HG02884 (cell line): ENCODE data around the gene CLSTN3.

Source experiments
- ATAC-seq: cut with Tn5 transposase; IDR thresholded peaks from one replicate; pipeline ENCODE4 v1.9.1; 2021; ENCODE audit warnings: mild to moderate bottlenecking, moderate library complexity; ENCODE audit not compliant: unreplicated experiment

The CLSTN3 gene

DNA sequence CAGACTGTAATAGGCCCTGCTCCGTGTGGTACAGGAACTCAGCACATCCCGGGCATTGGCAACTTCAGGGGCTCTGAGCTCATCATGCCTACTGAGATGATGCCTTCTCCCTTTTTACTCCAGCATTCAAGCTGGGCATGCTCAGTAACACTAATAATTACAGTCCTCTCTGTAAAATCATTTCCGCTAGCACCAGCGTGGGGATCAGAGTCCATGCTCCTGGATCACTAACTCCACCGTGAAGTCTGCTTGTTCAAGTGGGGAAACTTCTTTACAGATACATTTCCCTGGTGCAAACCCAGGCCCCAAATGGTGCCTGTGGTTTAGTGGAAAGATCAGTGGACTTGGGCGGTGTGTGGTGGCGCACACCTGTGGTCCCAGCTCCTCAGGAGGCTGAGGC is 16.7 kb downstream of the CLSTN3 start:
- no peak for ATAC-seq

DNA sequence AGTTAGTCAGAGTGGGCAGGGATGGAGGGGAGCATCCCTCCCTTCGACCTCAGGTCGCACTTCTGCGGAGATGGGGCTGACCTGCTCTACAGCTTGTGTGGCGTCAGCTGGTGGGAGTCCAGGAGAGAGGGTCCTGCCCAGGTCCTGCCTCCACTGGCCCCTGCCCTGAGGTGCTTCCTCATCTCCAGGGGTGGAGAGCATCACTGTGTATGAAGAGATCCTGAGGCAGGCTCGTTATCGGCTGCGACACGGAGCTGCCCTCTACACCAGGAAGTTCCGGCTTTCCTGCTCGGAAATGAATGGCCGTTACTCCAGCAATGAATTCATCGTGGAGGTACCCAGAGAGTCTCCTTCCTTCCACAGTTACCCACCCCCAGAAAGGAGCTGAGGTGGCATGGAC is 20.2 kb downstream of the CLSTN3 start:
- ATAC-seq = no peak

DNA sequence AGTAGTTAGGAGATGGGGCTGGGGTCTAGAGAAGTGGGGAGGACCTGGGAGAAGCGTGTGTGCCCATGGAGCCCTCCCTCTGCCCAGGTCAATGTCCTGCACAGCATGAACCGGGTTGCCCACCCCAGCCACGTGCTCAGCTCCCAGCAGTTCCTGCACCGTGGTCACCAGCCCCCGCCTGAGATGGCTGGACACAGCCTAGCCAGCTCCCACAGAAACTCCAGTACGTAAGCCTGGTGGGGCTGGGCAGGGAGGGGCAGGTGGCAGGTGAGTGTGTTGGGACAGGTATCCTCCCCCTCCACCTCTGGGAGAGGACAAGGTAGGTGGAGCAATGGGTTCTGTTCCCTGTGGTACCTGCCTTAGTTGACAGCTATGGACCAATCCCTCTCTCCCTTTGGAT is 20.7 kb downstream of the CLSTN3 start:
- no peak for ATAC-seq

DNA sequence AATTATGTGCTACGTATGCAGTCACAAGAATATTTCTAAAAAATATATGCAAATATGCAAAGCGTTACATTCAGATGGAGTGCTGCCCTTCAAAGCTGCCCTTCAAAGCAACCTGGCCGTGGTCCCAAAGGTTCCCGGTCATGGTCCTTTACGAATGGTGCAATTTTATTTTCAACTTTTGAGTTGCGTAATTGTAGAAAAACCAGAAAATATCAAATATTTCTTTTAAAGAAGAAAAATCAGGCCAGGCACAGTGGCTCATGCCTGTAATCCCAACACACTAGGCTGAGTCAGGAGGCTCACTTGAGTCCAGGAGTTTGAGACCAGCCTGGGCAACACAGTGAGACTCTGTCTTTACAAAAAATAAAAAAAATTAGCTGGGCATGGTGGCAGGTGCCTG is 21.4 kb downstream of the CLSTN3 start:
- ATAC-seq = no peak

DNA sequence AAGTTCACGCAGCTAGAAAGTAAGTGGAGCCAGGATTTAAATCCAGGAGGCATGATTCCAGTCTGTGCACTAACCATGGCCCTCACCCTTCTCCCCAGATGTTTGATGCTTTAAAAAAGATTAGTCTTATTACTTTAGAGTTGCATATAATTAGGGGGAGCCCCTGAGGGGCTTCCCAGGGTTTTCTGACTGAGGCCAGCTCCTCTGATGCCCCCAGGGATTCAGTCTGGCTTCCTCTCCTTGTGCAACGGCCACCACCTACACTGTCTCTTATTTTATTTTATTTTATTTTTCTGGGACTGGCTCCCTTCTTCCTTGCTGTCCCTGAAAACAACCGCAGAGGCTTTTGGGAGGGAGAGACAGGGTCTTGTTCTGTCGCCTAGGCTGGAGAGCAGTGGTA is 22.6 kb downstream of the CLSTN3 start:
- ATAC-seq = no peak

DNA sequence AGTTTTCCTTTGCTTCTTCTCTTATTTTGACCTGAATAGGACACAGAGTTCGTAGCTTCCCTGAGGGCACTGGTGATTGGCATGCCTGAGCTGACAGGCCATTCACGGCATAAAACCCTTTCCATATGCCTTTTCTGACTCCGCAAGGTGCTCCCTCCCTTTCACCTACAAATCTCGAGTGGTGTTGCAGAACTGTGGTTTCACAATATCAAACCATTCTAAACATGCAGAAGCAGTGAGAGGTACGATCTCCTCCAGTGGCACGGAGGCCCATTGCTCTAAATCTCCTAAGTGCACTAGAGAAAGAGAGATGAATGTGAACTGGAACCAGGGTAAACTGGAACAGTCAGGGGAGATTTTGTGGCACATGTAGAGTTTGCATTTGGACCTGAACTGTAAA is 23.9 kb downstream of the CLSTN3 start:
- no peak for ATAC-seq

DNA sequence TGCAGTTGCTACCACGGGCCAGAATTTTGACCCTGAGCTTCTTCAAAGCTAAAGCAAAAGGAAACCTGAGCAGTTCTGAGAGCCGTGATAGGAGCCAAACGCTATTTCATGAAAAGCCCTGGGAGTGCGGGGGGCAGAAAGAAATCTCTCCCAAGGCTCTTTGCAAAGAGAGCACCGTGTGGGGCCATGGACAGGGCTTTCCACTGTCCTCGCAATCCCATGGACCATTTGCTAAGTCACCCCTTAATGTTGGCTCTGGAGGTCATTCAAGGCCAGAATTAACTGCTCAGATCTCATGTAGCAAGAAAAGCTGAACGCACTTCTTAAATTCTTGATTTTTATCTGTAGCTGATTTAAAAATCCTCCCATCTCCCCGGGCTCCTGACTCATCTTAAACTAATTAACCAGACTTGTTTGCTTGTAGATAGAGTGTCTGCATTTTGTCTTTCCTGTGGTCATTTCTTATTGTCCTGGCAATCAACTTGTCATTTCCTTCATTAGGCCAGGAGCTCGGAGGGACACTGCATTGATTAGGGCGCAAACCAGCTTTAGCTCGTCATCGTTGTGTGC is 24.8 kb downstream of the CLSTN3 start:
- no peak for ATAC-seq

DNA sequence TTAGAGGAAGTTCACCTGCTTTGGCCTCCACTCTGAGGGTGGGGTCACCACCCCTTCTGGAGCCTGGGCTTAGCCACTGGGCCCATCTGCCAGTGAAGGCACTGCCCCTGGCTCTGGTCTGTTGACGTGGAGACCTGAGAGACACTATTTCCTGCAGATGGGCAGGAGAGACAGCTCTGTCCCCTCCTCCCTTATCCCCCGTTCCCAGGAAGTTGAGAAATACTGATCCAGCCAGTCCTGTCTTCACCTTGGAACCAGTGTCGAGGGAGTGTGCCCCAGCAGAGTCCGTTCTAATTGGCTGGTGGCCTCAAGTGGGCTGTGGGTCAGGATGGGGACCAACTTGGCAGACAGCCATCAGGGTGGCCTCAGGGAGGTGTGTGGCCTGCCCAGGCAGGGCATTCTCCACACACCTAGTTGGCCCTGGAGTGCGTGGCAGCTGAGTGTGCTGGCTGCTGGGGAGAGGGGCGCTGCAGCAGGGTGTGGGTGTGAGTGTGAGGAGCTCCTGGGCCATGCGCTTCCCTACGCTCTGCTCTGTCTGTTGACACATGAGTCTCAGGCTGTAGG is 25.4 kb downstream of the CLSTN3 start:
- no peak for ATAC-seq

DNA sequence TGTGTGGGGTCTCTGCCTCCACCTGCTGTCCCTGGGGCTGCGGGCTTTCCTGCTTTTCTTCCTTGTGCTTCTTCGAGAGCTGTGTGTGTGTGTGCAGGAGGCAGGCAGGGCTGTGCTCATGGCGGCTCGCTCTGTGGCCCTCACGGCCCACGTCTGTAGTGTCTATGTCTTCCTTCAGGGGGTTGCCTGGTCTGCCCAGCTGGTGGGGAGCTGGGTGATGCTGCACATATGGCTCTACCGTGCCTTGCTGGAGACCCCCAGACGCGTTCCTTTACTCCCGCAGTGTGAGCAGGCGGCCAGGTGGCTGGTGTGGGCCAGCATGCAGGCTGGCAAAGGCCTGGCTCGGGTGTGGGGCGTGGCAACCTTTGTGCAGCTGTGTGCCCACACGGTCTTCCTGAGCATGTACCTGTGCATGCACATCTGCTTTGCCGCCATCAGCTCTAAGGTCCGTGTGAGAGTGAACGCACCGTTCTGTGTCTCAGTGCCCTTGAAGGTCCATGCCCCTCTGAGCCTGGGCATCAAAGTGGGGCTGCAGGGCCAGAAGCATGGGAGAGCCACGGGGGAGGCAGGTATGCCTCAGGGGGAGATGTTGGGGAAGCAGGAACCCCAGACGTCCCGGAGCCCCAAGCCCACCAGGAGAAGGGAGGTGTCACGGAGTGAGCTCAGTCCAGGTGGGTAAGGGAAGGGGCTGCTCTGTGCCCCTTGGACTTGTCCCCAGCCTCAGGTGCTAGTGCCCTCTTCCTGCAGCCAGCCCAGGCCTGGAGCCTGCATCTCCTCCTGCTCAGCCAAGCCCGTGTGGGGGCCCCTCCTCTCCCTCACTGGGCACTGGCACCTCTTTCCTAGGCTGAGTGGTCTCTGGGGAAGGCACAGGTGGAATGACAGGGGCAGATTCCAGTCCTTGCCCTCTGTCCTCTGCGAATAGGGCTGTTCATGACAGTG is 26.4 kb downstream of the CLSTN3 start:
- ATAC-seq = no peak

DNA sequence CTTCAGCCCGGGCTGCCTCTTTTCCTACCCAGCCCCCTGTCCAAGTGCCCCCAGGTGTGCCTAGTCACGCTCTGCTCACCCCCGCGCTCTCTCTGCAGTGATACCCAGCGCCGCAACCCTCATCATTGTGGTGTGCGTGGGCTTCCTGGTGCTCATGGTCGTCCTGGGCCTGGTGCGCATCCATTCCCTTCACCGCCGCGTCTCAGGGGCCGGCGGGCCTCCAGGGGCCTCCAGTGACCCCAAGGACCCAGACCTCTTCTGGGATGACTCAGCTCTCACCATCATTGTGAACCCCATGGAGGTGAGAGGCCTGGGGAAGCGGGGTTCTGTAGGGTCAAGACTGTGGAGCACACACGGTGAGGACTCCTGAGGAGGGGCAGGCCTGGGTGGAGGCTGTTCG is 27.2 kb downstream of the CLSTN3 start:
- no peak for ATAC-seq

DNA sequence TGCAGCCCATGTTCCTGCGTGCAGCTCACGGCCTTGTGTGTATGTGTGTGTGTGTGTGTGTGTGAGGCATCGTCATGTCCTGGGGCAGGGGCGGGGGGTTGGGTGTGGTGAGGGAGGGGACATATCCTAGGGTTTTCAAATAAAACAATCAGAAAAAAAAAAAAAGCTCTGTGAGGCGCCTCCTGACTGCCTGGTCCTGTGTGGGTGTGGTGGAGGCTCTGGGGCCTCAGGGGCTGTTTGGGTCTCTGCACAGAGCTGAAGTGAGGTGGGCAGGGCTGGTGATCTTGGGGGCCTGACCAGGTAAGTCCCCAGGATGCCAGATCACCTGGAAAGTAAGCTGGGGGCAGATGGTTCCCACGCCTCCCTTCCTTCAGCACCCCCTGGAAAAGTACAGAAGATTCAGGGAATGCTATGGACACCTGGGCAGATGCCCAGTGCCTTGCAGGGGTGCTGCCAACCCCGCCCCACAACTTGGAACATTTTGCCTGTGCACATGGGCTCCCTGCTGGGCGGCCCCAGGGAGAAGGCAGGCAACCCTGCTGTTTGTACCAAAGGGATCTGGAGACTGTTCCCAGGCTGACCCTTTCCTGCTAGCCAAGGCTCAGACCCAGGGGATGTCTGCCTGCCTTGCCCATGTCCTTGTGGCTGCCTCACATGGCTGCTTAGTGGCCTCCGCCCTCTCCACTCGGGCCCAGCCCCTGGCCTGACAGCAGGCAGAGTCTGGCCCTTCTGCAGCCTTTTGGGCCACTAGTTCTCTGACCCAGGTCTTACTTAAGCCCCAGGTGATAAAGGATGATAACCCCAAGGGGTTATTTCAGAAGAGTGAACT is 28.8 kb downstream of the CLSTN3 start:
- no peak for ATAC-seq

DNA sequence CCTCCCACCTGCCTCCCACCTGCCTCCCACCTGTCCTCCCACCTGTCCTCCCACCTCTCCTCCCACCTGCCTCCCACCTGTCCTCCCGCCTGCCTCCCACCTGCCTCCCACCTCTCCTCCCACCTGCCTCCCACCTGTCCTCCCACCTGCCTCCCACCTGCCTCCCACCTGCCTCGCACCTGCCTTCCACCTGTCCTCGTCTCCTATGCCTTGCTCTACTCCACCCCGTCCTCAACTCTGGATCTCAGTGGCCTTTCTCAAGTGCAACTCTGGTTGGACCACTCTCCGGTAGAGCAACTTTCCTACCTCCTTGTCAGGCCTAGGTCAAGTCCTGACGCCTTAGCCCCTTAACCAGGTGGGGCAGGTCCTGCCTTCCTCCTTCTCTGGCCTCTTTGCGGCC is 30.0 kb downstream of the CLSTN3 start:
- no peak for ATAC-seq

DNA sequence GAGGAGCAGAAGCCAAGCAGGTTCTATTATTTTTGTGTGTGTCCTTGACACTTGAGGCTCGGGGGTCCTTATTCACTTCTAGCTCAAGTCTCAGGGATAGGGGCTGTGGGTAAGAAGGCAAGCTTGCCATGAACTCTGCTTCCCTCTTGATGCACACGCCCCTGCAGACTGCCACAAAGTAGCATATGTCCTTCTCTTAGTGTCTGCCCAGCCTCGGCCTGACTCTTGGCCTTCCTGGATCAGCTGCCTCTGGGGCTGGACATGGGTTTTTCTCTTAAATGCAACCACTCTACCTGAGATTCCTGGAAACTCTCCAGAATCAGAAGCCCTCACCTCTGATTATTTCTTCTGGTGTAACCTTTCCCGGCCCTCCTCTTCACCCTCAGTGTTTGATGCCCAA is 31.2 kb downstream of the CLSTN3 start:
- ATAC-seq = no peak

DNA sequence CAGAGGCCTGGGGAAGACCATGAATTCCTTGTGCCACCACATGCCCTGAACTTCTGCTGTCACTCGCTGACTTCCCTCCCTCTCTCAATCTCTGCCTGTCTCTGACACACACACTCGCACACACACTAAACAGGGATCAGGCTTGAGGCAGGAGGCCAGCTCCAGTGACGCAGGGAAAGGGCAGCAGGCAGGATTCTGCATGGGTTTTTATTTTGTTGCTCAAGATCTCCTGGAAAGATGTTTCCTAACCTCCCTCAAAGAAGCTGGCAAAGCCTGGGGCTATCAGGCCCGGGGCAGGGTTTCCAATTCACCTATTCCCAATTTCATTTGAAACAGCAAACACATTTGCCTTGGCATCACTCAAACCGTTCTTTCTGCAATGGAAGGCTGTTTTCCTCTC is 31.6 kb downstream of the CLSTN3 start:
- no peak for ATAC-seq

DNA sequence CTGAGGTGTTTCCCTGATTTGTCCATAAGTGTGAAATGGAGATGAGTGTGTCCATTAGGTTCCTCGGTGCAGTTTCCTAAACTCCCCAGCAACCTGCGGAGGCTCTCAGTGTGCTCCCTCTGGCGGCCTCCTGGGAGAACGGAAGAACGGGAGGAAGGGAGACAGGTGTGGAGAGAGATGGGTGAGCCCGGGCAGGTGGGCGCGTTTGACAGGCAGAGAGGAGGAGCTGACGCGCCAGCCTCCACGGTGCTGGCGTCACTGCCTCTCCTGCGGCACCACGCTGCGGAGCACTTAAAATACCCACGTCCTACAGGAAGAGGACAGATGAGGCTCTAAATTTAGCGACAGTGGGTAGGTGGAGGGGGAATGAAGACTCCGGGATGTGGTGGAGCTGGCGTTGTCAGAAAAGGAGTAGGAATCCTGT is 32.5 kb downstream of the CLSTN3 start:
- no peak for ATAC-seq

DNA sequence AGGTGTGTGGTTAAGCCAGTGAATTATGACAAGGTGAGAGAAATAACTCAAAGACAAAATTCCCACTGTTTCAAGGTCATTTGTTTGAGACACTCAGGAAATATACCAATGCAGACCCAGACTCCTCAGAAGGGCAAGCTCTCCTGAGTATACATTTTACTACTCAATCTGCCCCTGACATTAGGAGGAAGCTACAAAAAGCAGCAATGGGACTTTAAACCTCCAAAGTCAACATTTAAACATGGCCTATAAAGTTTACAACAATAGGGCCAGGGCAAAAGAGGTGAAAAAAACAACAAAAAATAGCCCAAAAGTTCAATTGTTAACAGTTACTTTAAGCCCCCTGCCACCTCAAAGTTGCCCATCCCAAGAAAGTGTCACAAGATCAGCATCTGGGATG is 39.8 kb downstream of the CLSTN3 start:
- ATAC-seq = no peak

DNA sequence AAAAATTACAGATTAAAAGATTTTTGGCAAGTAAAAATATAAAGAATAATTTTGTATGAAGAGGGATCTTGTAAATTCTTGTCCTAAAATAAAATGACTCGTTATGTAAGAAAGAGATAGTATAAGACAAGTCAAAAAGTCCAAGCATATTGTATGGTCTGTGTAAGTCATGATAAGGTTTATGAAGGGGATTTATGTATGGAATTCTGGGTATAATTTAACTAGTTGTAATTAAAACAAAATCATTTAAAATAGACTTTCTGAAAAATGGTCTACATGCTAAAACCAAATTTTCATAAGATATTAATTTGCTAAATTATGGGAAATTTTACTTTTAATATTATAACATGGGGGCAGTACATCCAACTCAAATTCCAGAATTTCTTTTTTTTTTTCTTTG is 41.7 kb downstream of the CLSTN3 start:
- ATAC-seq = no peak

DNA sequence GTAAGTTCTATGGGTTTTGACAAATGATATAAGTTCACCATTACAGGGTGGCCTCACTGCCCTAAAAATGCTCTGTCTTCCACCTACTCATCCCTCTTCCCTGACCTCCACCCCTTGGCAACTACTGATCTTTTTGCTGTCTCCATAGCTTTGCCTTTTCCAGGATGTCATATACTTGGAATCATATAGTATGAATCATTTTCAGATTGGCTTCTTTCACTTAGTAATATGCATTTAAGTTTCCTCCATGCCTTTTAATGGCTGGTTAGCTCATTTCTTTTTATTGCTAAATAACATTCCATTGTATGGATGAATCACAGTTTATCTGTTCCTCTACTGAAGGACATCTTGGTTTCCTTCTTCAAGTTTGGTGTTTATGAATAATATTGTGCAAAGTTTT is 45.3 kb downstream of the CLSTN3 start:
- no peak for ATAC-seq

DNA sequence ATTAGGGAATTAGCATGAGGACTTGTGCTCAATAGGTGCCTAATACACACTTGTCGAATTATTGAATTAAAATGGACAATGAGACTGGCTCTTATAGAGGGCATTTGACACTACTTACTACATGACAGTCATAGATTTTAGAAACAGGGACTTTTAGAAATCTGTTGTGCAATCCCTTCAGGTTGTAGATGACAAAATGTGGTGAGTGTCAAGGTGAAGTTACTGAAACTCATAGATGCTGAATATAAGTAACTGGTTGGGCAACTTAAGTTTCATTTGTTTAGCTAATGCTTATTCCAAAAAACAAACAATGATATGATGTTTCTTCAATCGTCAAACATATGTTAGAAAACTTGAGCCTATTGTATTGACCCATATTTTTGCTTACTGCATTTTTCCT is 46.4 kb downstream of the CLSTN3 start:
- ATAC-seq = no peak

DNA sequence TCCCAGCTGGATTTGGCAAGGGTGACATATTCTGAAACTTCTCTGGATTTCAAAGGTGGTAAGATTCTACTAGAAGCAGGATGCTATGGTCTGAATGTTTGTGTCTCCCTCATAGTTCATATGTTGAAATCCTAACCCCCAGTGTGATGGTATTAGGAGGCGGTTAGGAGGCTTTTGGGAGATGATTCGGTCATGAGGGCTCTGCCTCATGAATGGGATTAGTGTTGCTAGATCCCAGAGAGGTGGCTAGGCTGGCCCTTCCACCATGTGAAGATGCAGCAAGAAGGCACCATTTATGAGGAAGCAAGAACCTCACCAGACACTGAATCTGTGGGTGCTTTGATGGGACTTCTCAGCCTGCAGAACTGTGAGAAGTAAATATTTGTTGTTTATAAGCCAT is 48.3 kb downstream of the CLSTN3 start:
- no peak for ATAC-seq

DNA sequence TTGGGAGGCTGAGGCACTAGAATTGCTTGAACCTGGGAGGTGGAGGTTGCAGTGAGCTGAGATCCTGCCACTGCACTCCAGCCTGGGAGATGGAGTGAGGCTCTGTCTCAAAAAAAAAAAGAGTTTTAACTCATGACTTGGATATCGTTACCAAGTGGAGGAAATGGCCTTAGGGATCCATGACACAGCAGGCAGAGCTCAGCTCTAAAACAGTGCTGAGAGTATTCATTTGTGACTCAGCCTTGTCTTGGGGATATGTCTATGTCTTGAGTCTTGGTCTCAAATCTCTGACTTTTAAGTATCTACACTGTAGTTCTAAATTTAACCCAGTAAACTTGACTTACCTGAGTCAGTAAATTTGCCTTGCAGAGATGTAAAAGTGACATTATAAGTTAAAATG is 50.5 kb downstream of the CLSTN3 start:
- no peak for ATAC-seq
